DOHH2 (cell line): Measurements from ENCODE around the gene NKPD1.

Experiments
- H3F3A ChIP-seq: fragments of 200-600 bp; sonication (generic), shearing (Covaris generic); 2 replicates; pipeline ENCODE4 v1.6.0; 2016; ENCODE audit warnings: antibody characterized with exemption, mild to moderate bottlenecking; ENCODE audit not compliant: control insufficient read depth, insufficient read depth
- H3K27ac ChIP-seq: fragments of 200-600 bp; sonication (generic); 2 replicates; pipeline ENCODE4 v1.5.1; 2014; ENCODE audit warnings: low read depth, mild to moderate bottlenecking, low read length, moderate library complexity
- H3K27me3 ChIP-seq: fragments of 200-600 bp; sonication (generic); 2 replicates; pipeline ENCODE4 v1.6.1; 2014; ENCODE audit warnings: mild to moderate bottlenecking, low read length, mixed read lengths; ENCODE audit not compliant: control insufficient read depth
- H3K36me3 ChIP-seq: fragments of 200-600 bp; sonication (generic); 2 replicates; pipeline ENCODE4 v1.6.1; 2014; ENCODE audit warnings: mild to moderate bottlenecking, low read length, moderate library complexity, mixed read lengths; ENCODE audit not compliant: control insufficient read depth
- H3K4me1 ChIP-seq: fragments of 200-600 bp; sonication (generic); 2 replicates; pipeline ENCODE4 v1.6.1; 2014; ENCODE audit warnings: mild to moderate bottlenecking, low read length, mixed read lengths; ENCODE audit not compliant: control insufficient read depth
- H3K4me2 ChIP-seq: fragments of 200-600 bp; sonication (generic); 2 replicates; pipeline ENCODE4 v1.6.0; 2014; ENCODE audit warnings: mild to moderate bottlenecking, low read length, moderate library complexity
- H3K4me3 ChIP-seq: fragments of 200-600 bp; sonication (generic); 2 replicates; pipeline ENCODE4 v1.5.1; 2014; ENCODE audit warnings: mild to moderate bottlenecking, low read length, mixed read lengths
- H3K79me2 ChIP-seq: fragments of 200-600 bp; sonication (generic); 2 replicates; pipeline ENCODE4 v1.6.1; 2014; ENCODE audit warnings: mild to moderate bottlenecking, low read length, mixed read lengths; ENCODE audit not compliant: control insufficient read depth
- H3K9me2 ChIP-seq: fragments of 200-600 bp; sonication (generic); replicated peaks from 2 replicates; pipeline ENCODE4 v1.6.1; 2014; ENCODE audit warnings: mild to moderate bottlenecking, low read length, mixed read lengths; ENCODE audit not compliant: control insufficient read depth
- H3K9me3 ChIP-seq: fragments of 200-600 bp; sonication (generic); 2 replicates; pipeline ENCODE4 v1.6.1; 2014; ENCODE audit warnings: antibody characterized with exemption, low read length, mixed read lengths; ENCODE audit not compliant: control insufficient read depth, insufficient read depth
- H4K20me1 ChIP-seq: fragments of 200-600 bp; sonication (generic); 2 replicates; pipeline ENCODE4 v1.6.0; 2014; ENCODE audit warnings: low read depth, mild to moderate bottlenecking, antibody characterized with exemption, low read length, moderate library complexity; ENCODE audit not compliant: control insufficient read depth, insufficient read depth
- EZH2phosphoT487 ChIP-seq: fragments of 200-600 bp; sonication (generic); IDR thresholded peaks from 2 replicates; pipeline ENCODE4 v1.6.1; 2017; ENCODE audit warnings: borderline replicate concordance, mild to moderate bottlenecking, antibody characterized with exemption, low read length, moderate library complexity, mixed read lengths
- TF ChIP-seq, protein P1 (sequence below): fragments of 200-600 bp; sonication (generic); IDR thresholded peaks from one replicate; pipeline ENCODE4 v1.5.1; 2014; ENCODE audit warnings: antibody characterized with exemption, mild to moderate bottlenecking, low read depth, low read length; ENCODE audit not compliant: poor library complexity, severe bottlenecking

Gene NKPD1

DNA sequence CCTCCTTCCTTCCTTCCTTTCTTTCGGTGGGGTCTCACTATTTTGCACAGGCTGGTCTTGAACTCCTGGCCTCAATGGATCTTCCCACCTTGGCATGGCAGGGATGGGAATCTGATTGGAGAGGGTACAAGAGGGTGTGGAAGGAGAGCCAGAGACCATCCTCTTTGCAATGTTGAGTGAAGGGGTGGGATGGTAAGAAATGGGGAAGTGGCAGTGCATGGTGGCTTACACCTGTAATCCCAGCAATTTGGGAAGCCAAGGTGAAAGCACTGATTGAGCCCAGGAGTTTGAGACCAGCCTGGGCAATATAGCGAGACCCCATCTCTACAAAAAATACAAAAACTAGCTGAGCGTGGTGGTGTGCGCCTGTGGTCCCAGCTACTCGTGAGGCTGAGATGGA is 23.3 kb upstream of the NKPD1 start:
- Histone ChIP-seq H3K9me2 (no peaks in the 10 kb centered on the region), H3K9me3 (no peaks in the 10 kb centered on the region)

DNA sequence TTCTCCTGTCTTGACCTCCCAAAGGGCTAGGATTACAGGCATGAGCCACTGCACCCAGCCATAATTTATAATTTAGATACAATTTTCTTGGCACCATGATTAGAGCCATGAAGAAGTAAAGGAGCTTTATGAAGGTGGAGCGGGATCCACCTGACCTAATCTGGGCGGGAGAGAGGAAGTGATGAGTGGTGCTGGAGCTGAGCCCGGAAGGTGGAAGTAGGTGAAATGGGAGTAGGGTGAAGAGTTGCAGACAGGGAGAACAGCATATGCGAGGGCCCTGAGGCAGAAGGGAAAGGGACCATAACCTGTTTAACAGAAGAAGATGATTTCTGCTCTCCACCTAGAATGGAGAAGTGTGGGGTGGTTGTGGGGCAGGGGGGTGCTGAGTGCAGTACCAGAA is 22.0 kb upstream of the NKPD1 start:
- no peaks in the 10 kb centered on the region for H3F3A ChIP-seq
- H3K27me3 ChIP-seq: no peaks in the 10 kb centered on the region
- H3K27ac ChIP-seq: no peak overlapping the region
- TF ChIP-seq, protein P1, sequence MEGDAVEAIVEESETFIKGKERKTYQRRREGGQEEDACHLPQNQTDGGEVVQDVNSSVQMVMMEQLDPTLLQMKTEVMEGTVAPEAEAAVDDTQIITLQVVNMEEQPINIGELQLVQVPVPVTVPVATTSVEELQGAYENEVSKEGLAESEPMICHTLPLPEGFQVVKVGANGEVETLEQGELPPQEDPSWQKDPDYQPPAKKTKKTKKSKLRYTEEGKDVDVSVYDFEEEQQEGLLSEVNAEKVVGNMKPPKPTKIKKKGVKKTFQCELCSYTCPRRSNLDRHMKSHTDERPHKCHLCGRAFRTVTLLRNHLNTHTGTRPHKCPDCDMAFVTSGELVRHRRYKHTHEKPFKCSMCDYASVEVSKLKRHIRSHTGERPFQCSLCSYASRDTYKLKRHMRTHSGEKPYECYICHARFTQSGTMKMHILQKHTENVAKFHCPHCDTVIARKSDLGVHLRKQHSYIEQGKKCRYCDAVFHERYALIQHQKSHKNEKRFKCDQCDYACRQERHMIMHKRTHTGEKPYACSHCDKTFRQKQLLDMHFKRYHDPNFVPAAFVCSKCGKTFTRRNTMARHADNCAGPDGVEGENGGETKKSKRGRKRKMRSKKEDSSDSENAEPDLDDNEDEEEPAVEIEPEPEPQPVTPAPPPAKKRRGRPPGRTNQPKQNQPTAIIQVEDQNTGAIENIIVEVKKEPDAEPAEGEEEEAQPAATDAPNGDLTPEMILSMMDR: no peak
- no peak for TF ChIP-seq EZH2phosphoT487
- no peaks in the 10 kb centered on the region for H3K9me3 ChIP-seq
- peaks cover 34% of the 10 kb centered on the region for H3K79me2 ChIP-seq
- H3K4me2 ChIP-seq: no peak overlapping the region
- H3K4me3 ChIP-seq: no peak overlapping the region
- H3K4me1 ChIP-seq: peaks cover 21% of the 10 kb centered on the region
- no peaks in the 10 kb centered on the region; the same call in 1 of the 2 replicates for H4K20me1 ChIP-seq
- peaks cover 17% of the 10 kb centered on the region for H3K36me3 ChIP-seq
- no peaks in the 10 kb centered on the region for H3K9me2 ChIP-seq

More for the DNA sequence above, 23.3 kb upstream of the NKPD1 start:
- Histone ChIP-seq H3K27ac (no peak overlapping the region), H3K4me3 (no peak overlapping the region), H3F3A (no peaks in the 10 kb centered on the region), H3K79me2 (peaks cover 27% of the 10 kb centered on the region), H4K20me1 (no peaks in the 10 kb centered on the region; the same call in 1 of the 2 replicates), H3K36me3 (peaks cover 13% of the 10 kb centered on the region), H3K27me3 (no peaks in the 10 kb centered on the region), H3K4me2 (no peak overlapping the region), H3K4me1 (peaks cover 21% of the 10 kb centered on the region)
- TF ChIP-seq, protein P1: no peak
- no peak for TF ChIP-seq EZH2phosphoT487

DNA sequence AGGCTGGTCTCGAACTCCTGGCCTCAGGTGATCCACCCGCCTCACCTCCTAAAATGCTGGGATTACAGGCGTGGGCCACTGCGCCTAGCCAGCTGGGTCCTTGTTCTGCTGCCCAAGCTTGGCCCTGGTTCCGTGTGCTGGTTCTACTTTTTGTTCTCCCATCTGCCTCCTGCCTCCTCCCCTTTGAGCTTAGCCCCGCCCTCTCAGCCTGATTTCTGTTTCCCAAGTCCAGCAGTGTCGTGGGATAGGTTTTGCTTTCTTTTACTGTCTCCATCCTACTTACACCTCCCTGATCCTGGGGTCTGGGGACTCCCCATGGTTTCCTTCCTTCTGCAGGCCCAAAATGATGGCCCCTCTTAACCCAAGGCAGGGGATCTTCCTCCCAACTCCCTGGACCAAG is 20.2 kb upstream of the NKPD1 start:
- H3K9me2 ChIP-seq: no peaks in the 10 kb centered on the region
- peaks cover 17% of the 10 kb centered on the region for H3K36me3 ChIP-seq
- H3K4me1 ChIP-seq: peaks cover 25% of the 10 kb centered on the region
- peaks cover 48% of the 10 kb centered on the region for H3K79me2 ChIP-seq
- no peaks in the 10 kb centered on the region for H3K27me3 ChIP-seq
- H3K9me3 ChIP-seq: no peaks in the 10 kb centered on the region
- no peak overlapping the region for H3K4me3 ChIP-seq
- TF ChIP-seq EZH2phosphoT487: no peak
- TF ChIP-seq, protein P1: no peak
- H3K4me2 ChIP-seq: peak overlapping the region; percentile 96; the same call in 1 of the 2 replicates
- no peaks in the 10 kb centered on the region for H3F3A ChIP-seq
- H4K20me1 ChIP-seq: no peaks in the 10 kb centered on the region; the same call in 1 of the 2 replicates
- no peak overlapping the region for H3K27ac ChIP-seq
